ENCODE results near the gene PHACTR1.
A peak's percentile ranks its signal among the peaks of the same experiment; 100 is the strongest.

The PHACTR1 gene

GRCh38 chr6:13163161-13163944, 446.8 kb downstream of the PHACTR1 start:
- DNase-seq = no peak

GRCh38 chr6:13164291-13164690, 447.7 kb downstream of the PHACTR1 start:
- no peak for DNase-seq

- peak; percentile 45 for DNase-seq
These were observed 449.1 kb downstream of the PHACTR1 start for GRCh38 chr6:13165502-13166172.

GRCh38 chr6:13166269-13166668, 449.7 kb downstream of the PHACTR1 start:
- no peak for DNase-seq

- no peak for DNase-seq
These were observed 450.3 kb downstream of the PHACTR1 start for GRCh38 chr6:13166916-13167315.

- no peak for DNase-seq
These were observed 455.7 kb downstream of the PHACTR1 start for GRCh38 chr6:13172291-13172690.

DNA sequence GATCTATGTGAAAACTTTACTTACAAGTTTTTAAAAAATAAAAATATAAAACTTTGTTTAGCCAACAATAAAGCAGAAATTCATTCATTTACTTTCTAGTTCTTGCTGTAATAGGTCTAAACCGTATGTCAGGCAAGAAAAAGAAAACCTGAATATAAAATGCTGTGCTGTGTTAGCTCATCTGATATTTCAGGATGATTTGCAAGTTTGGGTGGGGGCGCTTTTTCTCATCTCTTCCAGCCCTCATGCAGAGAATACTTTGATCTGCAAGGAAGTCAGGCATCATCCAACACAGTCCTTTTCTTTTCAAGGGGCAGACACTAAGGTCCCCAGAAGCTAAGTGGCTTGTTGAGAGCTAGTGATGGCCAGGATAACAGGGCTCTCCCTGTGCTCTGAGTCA, 458.5 kb downstream of the PHACTR1 start:
- no peak for DNase-seq

GRCh38 chr6:13175759-13176158, 459.2 kb downstream of the PHACTR1 start:
- no peak for DNase-seq

DNA sequence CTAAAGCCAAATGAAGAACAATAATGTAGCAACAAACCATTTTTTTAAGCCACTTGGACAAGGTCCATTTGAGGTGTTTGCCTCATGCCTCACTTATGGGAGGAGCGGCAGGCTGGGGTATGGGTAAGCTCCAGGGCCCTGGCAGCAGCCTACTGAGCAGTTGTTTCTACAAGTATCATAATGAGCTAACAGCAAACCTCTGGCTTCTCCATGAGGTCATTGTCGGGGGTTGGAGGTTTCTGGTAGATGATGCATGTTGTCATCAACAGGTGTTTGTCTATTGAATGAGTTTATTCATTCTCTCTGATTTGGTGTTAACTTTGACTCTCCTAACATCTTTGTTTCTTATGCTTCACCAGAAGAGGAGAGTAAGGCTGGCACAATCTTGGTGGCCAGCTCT, 461.1 kb downstream of the PHACTR1 start:
- DNase-seq = no peak

- no peak for DNase-seq
These were observed 461.5 kb downstream of the PHACTR1 start for GRCh38 chr6:13178107-13178506.

DNA sequence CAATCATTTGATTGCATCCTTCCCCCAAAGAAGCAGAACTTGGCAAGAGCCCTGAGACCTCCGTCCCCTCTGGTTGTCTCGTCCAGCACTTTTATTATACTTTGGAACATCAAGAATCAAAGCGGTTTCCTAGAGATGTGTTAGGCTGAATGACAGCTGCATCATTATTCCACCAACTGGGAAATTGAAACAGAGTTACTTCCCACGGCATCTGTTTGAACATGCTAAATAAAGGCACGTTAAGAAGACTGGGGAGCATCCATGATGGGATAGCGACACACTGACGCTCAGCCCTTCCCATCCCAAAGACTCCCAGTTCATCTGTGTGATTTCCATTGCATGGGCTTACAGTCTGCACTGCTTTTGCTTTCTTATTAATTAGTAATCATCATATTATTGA, 464.0 kb downstream of the PHACTR1 start:
- no peak for DNase-seq

DNA sequence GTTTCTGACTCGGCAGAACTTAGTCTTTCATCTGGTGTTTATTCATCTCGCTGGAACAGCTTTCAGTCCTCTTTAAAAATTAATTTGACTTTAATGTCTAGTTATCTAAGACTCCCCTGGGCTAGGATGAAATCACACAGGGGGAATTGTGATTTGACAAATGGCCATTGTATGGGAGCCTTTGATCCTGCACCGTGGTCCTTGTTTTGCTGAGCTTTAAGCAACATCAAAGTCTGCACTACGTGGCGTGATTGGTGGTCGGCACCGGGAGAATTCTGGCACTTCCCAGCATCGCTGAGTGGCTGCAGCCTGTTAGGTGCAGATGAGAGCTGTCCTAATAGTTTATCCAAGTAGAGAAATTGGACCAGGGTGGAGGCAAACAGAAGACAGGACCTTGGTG, 464.8 kb downstream of the PHACTR1 start:
- peak; percentile 32 for DNase-seq

DNA sequence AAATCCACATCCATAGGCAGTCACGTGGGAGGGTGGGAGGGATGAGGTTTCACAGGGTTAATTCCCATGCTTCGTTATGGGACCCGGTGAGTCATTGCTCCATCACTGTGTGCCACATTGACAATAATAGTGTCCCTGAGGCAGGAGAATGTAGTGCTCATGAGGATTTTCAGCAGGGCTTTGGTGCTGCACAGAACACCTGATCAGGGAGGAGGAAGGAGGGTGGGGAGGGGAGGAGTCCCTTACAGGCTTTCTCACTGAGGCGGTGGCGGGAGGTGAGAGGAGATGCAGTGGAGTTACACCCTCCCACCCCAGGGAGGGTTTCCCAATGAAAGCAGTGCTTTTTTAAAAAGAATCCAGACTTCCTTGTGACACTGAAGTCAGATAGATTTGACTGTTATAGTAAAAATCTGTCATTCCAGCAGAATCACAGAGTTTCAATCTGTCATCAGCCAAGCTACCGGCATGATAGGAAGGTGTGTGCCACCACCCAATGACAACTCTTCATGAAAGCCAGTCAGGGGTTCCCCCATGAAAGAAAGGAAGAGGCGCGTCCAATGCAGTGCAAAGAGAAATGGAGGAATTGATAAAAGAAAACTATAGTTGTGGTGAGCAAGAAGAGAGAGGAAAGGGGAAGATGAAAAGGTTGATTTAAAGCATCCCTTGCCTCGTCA, 467.0 kb downstream of the PHACTR1 start:
- no peak for DNase-seq

GRCh38 chr6:13184089-13184468, 467.5 kb downstream of the PHACTR1 start:
- DNase-seq = no peak

DNA sequence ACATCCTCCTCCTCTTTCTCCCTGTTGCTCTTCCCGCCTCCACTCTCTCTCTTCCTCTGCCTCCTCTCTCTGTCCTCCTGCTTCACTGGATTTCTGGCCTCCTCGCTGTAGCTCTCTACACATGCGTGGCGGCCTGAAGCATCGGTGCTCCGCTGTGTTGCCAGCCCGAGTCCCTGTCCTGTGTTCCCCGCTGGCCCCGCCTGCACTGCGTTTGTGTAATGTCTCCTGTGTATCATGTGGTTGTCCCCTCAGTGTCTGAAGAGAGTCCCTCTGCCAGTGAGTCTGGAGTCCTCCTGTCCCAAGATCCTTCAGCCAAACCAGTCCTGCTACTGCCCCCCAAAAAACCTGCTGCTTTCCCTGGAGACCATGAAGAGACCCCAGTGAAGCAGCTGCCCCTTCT, 468.0 kb downstream of the PHACTR1 start:
- no peak for DNase-seq

DNA sequence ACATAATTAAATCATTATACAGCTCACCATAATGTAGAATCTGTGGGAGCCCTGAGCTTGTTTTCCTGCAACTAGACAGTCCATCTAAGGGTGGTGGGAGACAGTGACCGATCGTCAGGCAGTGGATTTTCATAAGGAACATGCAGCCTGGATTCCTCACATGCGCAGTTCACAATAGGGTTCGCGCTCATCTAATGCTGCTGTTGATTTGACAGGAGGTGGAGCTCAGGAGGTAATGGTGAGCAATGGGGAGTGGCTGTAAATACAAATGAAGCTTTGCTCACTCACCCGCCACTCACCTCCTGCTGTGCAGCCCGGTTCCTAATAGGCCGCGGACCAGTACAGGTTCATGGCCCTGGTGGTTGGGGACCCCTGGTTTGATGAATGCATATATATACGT, 470.3 kb downstream of the PHACTR1 start:
- no peak for DNase-seq

- DNase-seq = no peak
These were observed 471.1 kb downstream of the PHACTR1 start for GRCh38 chr6:13187692-13188091.

DNA sequence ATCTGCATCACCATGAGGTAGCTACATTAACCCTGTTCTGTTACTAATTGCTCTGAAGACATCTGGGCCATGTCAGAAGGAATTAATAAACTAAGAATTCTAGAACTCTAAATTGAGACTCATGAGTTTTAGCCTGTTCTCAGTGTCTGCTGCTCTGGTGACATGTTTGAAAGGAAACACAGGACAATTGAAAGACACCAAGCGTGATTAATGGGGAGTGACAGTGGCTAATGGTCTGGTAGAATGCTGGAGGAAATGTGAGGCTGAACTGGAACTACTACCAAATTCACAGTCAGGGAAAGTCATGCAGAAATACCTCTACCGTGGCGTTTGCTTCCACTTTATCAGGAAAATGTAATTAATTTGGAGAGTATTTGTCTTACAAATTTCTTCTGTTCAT, 471.7 kb downstream of the PHACTR1 start:
- no peak for DNase-seq

GRCh38 chr6:13189710-13190109, 473.1 kb downstream of the PHACTR1 start:
- no peak for DNase-seq

DNA sequence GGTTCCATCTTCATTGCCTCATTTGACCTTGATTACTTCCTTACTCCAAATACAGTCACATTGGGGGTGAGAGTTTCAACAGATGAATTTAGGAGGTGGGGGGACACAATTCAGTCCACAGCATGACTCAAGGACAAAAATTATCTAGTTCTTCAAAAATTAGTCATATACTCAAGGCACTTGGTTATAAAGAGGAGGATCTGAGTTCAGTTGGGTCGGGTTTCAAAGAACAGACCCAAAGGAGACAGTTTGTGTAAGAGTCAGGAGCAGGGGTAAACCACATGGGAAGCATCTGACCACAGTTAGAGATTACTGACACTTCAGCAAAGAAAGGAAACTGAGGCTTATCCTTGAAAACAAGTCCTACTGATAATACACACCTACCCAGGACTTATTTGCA, 473.8 kb downstream of the PHACTR1 start:
- no peak for DNase-seq

DNA sequence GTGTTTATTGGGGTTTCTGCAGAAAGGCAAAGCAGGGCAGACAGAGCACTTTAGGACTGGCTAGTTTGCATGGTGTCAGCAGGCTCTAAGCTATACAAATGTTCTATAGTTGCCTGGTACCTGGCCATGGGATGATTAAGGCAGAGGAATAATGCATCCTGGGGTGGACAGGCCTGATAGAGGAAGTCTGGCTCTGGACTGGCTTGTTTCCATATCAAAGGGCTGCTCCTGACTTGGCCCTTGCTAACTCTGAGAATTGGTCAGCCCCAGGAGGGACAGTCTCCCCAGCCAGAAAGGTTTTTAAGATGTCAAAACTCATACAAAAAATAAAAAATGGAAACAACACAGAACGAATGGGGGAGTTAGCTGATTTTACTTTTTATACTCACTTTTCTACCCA, 474.9 kb downstream of the PHACTR1 start:
- DNase-seq = no peak

DNA sequence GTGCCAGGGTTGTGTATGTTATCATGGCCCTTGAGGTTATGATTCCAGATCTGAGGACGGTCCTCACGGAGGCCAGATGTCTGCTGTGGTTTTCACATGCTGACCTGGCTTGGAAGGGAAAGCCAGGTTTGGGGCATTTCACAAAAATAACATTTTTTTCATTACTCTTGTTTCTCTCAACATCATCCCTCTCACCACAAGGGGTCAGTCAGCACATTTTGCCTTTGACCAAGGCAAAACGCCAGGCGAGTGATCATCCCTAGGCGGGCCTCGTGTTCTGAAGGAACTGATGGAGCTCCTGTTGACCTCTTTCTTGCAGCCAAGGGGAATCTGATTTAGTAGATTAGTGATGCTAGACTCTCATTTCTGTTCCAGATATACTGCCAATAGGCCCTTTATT, 478.3 kb downstream of the PHACTR1 start:
- DNase-seq = no peak

- no peak for DNase-seq
These were observed 479.2 kb downstream of the PHACTR1 start for GRCh38 chr6:13195803-13196202.

GRCh38 chr6:13198168-13198567, 481.6 kb downstream of the PHACTR1 start:
- DNase-seq = no peak
